Testis (tissue), 2 donors: ENCODE results near the gene CTDSPL2.

Source experiments
- POLR2A ChIP-seq: fragments of 450-650 bp; IDR thresholded peaks from one replicate; pipeline ENCODE4 v1.6.1; 2017; ENCODE audit warnings: antibody characterized with exemption, mild to moderate bottlenecking, moderate library complexity
- TF ChIP-seq, protein P1 (sequence below), 3 experiments: fragments of 450-650 bp in 2 of 3; fragments of 200-600 bp in 1 of 3; sonication (generic) in 1 of 3; IDR thresholded peaks; one replicate each; pipeline ENCODE4 v1.5.1; 2016 to 2019; ENCODE audit warnings: antibody characterized with exemption in 3 of 3, mild to moderate bottlenecking in 2 of 3, moderate library complexity in 1 of 3

DNA sequence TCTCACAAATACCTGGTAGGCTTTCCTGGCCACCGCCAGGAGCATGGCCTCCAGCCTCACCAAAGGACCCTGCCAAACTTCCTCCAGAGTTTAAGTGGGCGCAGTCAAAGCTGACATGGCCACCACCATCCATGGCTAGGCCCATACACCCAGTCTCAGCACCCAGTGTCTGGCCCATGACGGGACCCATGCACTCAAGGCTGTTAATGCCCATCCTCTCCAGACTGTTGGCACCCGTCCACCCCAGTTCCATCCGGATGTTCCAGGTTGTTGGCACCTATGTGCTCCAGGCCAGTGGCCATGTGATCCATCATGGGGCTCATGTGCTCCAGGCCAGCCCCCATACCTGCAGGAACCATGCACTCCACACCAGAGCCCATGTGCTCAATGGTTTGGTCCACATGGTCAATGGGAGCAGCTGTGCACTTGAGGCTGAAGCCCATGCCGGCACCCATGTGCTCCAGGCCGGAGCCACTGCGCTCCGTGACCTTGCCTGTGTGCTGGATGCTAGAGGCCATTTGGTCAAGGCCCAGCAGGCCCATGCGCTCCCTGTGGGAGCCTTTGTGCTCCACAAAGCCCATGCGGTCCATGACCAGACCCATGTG is 20.4 kb downstream of the CTDSPL2 start:
- TF ChIP-seq, protein P1, sequence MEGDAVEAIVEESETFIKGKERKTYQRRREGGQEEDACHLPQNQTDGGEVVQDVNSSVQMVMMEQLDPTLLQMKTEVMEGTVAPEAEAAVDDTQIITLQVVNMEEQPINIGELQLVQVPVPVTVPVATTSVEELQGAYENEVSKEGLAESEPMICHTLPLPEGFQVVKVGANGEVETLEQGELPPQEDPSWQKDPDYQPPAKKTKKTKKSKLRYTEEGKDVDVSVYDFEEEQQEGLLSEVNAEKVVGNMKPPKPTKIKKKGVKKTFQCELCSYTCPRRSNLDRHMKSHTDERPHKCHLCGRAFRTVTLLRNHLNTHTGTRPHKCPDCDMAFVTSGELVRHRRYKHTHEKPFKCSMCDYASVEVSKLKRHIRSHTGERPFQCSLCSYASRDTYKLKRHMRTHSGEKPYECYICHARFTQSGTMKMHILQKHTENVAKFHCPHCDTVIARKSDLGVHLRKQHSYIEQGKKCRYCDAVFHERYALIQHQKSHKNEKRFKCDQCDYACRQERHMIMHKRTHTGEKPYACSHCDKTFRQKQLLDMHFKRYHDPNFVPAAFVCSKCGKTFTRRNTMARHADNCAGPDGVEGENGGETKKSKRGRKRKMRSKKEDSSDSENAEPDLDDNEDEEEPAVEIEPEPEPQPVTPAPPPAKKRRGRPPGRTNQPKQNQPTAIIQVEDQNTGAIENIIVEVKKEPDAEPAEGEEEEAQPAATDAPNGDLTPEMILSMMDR (IDR thresholded peaks at IDR 0.05): no peak
- TF ChIP-seq POLR2A: no peak
